Retinal pigment epithelial cell (primary cell): ENCODE data around the gene HMGXB4.
A peak's percentile ranks its signal among the peaks of the same experiment; 100 is the strongest.

ENCODE experiments used
- DNase-seq: peaks from one replicate; pipeline ENCODE4 v3.0.0-alpha.2; 2010; ENCODE audit warnings: low read depth
- H3K4me3 ChIP-seq: 2 replicates; pipeline ENCODE4 v1.5.1; 2011; ENCODE audit warnings: mild to moderate bottlenecking, low read length, control low read depth, moderate library complexity
- TF ChIP-seq, protein P1 (sequence below): conservative IDR thresholded peaks from 2 replicates; pipeline ENCODE4 v1.5.1; 2011; ENCODE audit warnings: low read depth, low read length, control low read depth, inconsistent platforms

HMGXB4 gene

DNA sequence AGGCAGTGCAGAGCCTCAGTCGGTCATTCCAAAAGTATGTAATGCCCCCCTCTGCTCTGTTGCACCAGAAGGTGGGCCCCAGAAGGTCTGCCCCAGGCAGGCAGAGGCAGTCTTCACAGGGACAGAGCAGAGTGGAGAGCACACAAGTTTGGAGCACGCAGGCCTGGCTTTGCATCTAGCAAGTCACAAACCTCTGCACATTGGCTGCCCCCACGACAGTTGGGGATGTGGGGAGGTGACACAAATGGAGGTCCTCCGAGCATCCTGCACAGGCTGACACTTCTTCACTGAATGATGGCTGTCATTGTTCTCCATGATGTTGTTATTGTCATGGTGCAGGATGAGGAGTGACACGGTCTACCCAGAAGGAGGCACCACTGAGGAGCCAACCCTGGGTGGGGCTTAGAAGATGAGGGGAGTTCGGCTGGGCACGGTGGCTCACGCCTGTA, 54.3 kb downstream of the HMGXB4 start:
- no peak for DNase-seq
- TF ChIP-seq, protein P1, sequence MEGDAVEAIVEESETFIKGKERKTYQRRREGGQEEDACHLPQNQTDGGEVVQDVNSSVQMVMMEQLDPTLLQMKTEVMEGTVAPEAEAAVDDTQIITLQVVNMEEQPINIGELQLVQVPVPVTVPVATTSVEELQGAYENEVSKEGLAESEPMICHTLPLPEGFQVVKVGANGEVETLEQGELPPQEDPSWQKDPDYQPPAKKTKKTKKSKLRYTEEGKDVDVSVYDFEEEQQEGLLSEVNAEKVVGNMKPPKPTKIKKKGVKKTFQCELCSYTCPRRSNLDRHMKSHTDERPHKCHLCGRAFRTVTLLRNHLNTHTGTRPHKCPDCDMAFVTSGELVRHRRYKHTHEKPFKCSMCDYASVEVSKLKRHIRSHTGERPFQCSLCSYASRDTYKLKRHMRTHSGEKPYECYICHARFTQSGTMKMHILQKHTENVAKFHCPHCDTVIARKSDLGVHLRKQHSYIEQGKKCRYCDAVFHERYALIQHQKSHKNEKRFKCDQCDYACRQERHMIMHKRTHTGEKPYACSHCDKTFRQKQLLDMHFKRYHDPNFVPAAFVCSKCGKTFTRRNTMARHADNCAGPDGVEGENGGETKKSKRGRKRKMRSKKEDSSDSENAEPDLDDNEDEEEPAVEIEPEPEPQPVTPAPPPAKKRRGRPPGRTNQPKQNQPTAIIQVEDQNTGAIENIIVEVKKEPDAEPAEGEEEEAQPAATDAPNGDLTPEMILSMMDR, result no peak
- no peak overlapping the region for H3K4me3 ChIP-seq

- no peak overlapping the region for H3K4me3 ChIP-seq
- DNase-seq, result peak; percentile 95
- TF ChIP-seq, protein P1, result no peak
Observed at GRCh38 chr22:35312198-35313059, 55.1 kb downstream of the HMGXB4 start.

DNA sequence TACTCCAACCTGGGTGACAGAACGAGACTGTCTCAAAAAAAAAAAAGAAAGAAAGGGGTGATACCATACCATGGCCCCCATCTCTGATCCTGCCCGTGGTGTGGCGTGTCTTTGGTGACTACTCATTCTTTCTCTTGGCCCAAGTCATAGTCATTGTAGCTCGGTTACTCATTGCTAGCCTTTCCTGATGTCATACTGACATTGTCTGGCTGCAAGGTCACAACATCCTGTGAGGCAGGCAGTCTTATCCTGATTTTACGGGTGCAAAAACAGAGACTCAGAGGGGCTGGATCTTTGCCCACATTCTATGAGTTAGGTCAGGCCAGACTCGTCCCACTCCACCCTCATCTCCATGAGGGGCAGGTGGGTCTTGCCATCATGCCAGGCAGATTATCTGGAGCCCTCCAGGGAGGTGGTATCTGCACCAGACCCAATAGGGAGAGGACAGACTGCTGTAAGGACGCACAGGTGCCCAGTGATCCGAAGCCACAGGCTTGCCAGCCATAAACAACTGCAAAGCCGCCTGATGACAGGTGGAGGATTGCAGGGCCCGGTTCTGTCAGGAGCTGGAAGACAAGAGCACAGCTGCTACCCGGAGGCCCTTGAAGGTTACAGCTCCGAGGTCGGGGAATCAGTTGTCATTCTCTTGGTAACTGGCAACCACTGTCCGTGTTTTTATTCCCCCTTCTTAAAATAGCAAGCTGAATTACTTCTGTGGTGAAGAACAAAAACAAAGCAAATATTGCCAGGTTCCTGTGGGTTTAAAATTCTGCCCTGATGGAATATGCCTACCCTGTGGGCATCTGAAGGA, 56.2 kb downstream of the HMGXB4 start:
- H3K4me3 ChIP-seq, result no peak overlapping the region
- DNase-seq, result no peak

GRCh38 chr22:35314161-35314942, 57.1 kb downstream of the HMGXB4 start:
- TF ChIP-seq, protein P1, result no peak
- DNase-seq, result no peak
- H3K4me3 ChIP-seq, result no peak overlapping the region

More for the DNA sequence above, 56.2 kb downstream of the HMGXB4 start:
- TF ChIP-seq, protein P1, result no peak

DNA sequence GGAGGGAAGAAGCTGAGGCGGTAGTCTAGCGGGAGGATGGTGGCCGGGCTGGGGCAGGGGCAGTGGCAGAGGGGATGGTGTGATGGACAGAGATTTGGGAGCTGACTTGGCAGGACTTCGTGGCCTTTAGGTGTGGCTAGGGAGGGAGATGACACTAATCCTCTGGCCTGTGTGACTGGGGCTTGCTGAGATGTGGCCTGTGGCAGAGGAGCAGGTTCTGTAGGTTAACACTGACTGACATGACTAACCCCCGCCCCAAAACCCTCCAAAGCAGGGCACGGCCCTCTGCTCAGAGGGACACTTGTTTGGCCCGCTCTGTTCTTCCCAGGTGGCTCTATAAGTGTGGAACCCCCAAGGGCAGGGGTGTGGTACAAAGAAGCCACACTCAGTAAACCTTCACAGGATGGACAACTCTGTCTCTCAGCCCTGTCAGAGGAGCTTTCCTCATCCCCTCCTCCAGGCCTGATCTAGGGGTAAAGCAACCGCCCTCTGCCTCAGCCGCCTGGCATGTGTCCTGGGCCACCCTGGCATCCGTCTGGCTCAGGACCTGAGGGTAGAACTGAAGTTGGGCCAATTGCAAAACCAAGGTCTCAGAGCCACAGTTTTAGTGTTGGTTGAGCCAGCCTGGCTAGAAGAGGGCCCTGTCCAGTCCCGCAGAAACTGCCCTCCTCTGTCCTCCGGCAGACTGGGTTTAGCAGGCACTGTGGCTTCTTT, 58.0 kb downstream of the HMGXB4 start:
- DNase-seq, result no peak
- TF ChIP-seq, protein P1, result no peak
- H3K4me3 ChIP-seq, result no peak overlapping the region
